Measurements from ENCODE around the gene NBAS.
A peak's percentile ranks its signal among the peaks of the same experiment; 100 is the strongest.

The NBAS gene

GRCh38 chr2:15577071-15577735 lies 16.1 kb upstream of the NBAS start:
- no peak overlapping the region for H3K4me3 ChIP-seq (ENCODE audit: low read depth, low read length)
- H3K27ac ChIP-seq (ENCODE audit: extremely low read depth, low read depth, low read length) = no peak overlapping the region
- H3K36me3 ChIP-seq (ENCODE audit: control insufficient read depth in 2 of 2, insufficient read depth in 1 of 2, low read length in 2 of 2) = no peaks in the 10 kb centered on the region
- CTCF ChIA-PET = interaction anchor here (0.5 to 3.0 kb wide), 39 partner anchors 10 to 1141 kb away, joined by 3 to 39 read pairs (median 3); partner anchors contain the start of gene NBAS
- no peaks in the 10 kb centered on the region for H3K9me3 ChIP-seq (ENCODE audit: control insufficient read depth, insufficient read depth, low read depth, low read length)
- no peaks in the 10 kb centered on the region for H3K4me1 ChIP-seq (ENCODE audit: control insufficient read depth, insufficient read depth, low read length)
- TF ChIP-seq ZSCAN23 (tag by site-specific recombination; IDR thresholded peaks at IDR 0.05) = no peak
- TF ChIP-seq TSHZ1 (tag by site-specific recombination; IDR thresholded peaks at IDR 0.05; ENCODE audit: borderline replicate concordance) = no peak
- no peak for TF ChIP-seq ZBTB6 (tag by site-specific recombination; IDR thresholded peaks at IDR 0.05)
- TF ChIP-seq MEIS1 (CRISPR knock-in tag; IDR thresholded peaks at IDR 0.05; ENCODE audit: borderline replicate concordance) = no peak
- TF ChIP-seq, protein P1, sequence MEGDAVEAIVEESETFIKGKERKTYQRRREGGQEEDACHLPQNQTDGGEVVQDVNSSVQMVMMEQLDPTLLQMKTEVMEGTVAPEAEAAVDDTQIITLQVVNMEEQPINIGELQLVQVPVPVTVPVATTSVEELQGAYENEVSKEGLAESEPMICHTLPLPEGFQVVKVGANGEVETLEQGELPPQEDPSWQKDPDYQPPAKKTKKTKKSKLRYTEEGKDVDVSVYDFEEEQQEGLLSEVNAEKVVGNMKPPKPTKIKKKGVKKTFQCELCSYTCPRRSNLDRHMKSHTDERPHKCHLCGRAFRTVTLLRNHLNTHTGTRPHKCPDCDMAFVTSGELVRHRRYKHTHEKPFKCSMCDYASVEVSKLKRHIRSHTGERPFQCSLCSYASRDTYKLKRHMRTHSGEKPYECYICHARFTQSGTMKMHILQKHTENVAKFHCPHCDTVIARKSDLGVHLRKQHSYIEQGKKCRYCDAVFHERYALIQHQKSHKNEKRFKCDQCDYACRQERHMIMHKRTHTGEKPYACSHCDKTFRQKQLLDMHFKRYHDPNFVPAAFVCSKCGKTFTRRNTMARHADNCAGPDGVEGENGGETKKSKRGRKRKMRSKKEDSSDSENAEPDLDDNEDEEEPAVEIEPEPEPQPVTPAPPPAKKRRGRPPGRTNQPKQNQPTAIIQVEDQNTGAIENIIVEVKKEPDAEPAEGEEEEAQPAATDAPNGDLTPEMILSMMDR (tag by site-specific recombination; IDR thresholded peaks at IDR 0.05) = peak; percentile 84
- no peak for TF ChIP-seq ZNF157 (tag by site-specific recombination; IDR thresholded peaks at IDR 0.05)
- TF ChIP-seq ZNF248 (tag by site-specific recombination; IDR thresholded peaks at IDR 0.05) = no peak
- peak; percentile 71 for TF ChIP-seq ZNF654 (tag by site-specific recombination; IDR thresholded peaks at IDR 0.05; ENCODE audit: low read depth)
- no peak for TF ChIP-seq ZNF677 (tag by site-specific recombination; IDR thresholded peaks at IDR 0.05)
- POLR2A ChIA-PET = no interaction called here

- ChIA-PET CTCF (interaction anchor here (0.6 to 0.8 kb wide), 4 partner anchors 11 to 1053 kb away, joined by 3 to 4 read pairs (median 4); no protein-coding TSS in a partner anchor), POLR2A (no interaction called here)
- Histone ChIP-seq H3K36me3 (ENCODE audit: control insufficient read depth in 2 of 2, insufficient read depth in 1 of 2, low read length in 2 of 2) (no peaks in the 10 kb centered on the region), H3K4me3 (ENCODE audit: low read depth, low read length) (no peak overlapping the region), H3K4me1 (ENCODE audit: control insufficient read depth, insufficient read depth, low read length) (no peaks in the 10 kb centered on the region), H3K27ac (ENCODE audit: extremely low read depth, low read depth, low read length) (no peak overlapping the region), H3K9me3 (ENCODE audit: control insufficient read depth, insufficient read depth, low read depth, low read length) (no peaks in the 10 kb centered on the region)
- TF ChIP-seq ZNF324 (tag by site-specific recombination; IDR thresholded peaks at IDR 0.05) (no peak), ZNF777 (tag by site-specific recombination; IDR thresholded peaks at IDR 0.05; ENCODE audit: borderline replicate concordance) (no peak), YY2 (tag by site-specific recombination; IDR thresholded peaks at IDR 0.05) (no peak), ZNF311 (tag by site-specific recombination; IDR thresholded peaks at IDR 0.05; ENCODE audit: borderline replicate concordance) (no peak), ZNF221 (tag by site-specific recombination; IDR thresholded peaks at IDR 0.05; ENCODE audit: borderline replicate concordance) (no peak), ZNF473 (tag by site-specific recombination; IDR thresholded peaks at IDR 0.05) (no peak), KLF8 (tag by site-specific recombination; IDR thresholded peaks at IDR 0.05) (no peak), ZNF362 (tag by site-specific recombination; IDR thresholded peaks at IDR 0.05) (no peak), REPIN1 (tag by site-specific recombination; IDR thresholded peaks at IDR 0.05; ENCODE audit: low read depth) (no peak), ZNF155 (tag by site-specific recombination; IDR thresholded peaks at IDR 0.05) (no peak), ZNF274 (IDR thresholded peaks at IDR 0.05; ENCODE audit: low read length) (no peak), ZNF274 (tag by site-specific recombination; IDR thresholded peaks at IDR 0.05; ENCODE audit: borderline replicate concordance) (no peak), ZFP3 (tag by site-specific recombination; IDR thresholded peaks at IDR 0.05; ENCODE audit: low read depth) (no peak)
- TF ChIP-seq, protein P2, sequence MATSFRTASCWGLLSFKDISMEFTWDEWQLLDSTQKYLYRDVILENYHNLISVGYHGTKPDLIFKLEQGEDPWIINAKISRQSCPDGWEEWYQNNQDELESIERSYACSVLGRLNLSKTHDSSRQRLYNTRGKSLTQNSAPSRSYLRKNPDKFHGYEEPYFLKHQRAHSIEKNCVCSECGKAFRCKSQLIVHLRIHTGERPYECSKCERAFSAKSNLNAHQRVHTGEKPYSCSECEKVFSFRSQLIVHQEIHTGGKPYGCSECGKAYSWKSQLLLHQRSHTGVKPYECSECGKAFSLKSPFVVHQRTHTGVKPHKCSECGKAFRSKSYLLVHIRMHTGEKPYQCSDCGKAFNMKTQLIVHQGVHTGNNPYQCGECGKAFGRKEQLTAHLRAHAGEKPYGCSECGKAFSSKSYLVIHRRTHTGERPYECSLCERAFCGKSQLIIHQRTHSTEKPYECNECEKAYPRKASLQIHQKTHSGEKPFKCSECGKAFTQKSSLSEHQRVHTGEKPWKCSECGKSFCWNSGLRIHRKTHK (tag by site-specific recombination; IDR thresholded peaks at IDR 0.05) = no peak
These were observed 10.6 kb upstream of the NBAS start for GRCh38 chr2:15571729-15572128.
